Esophagus squamous epithelium (tissue), 5 donors: ENCODE data around the gene SPATA19. TPM values are rescaled to one million over a fixed set of nuclear protein-coding genes. Genes with fewer than 3 reads are reported as not detected.

ENCODE experiments used
- DNase-seq: peaks from one replicate; lab custom pipeline; 2025; lab: John Stamatoyannopoulos, UW
- H3K27ac ChIP-seq, 4 donors: fragments of 200-600 bp; sonication (generic); one replicate each; pipeline ENCODE4 v1.5.1; 2016 to 2019; ENCODE audit warnings: mild to moderate bottlenecking in 1 of 4
- H3K27me3 ChIP-seq, 4 donors: fragments of 200-600 bp; sonication (generic); 1 replicate in 3 of 4; 2 replicates in 1 of 4; pipeline versions ENCODE4 v1.5.1 to v1.6.0; 2017 to 2021; ENCODE audit warnings: antibody characterized with exemption in 1 of 4
- H3K36me3 ChIP-seq, 3 donors: fragments of 200-600 bp; sonication (generic); one replicate each; pipeline ENCODE4 v1.5.1; 2016 to 2019
- H3K4me1 ChIP-seq, 3 donors: fragments of 200-600 bp; sonication (generic); one replicate each; pipeline ENCODE4 v1.5.1; 2017 to 2019
- H3K4me3 ChIP-seq, 4 donors: fragments of 200-600 bp; sonication (generic); 1 replicate in 3 of 4; 2 replicates in 1 of 4; pipeline ENCODE4 v1.5.1; 2016 to 2019; ENCODE audit warnings: mild to moderate bottlenecking in 2 of 4, moderate library complexity in 1 of 4
- H3K9me3 ChIP-seq, 3 donors: fragments of 200-600 bp; sonication (generic); one replicate each; pipeline ENCODE4 v1.5.1; 2016 to 2019
- POLR2A ChIP-seq, 4 donors: fragments of 450-650 bp; IDR thresholded peaks; one replicate each; pipeline ENCODE4 v1.6.1; 2017; ENCODE audit warnings: antibody characterized with exemption in 4 of 4, mild to moderate bottlenecking in 4 of 4, moderate library complexity in 3 of 4
- WGBS, 2 donors: methylation state at CpG; one replicate each; pipeline ENCODE4 v1.1.5; 2018; 5-methylcytosine and 5-hydroxymethylcytosine counted together
- intact Hi-C: fragments of 100-400 bp; cut with DNase I; formaldehyde crosslinking; loops from one replicate; pipeline ENCODE4 v1.15.0; 2022
- total RNA-seq, 4 donors: library from RNA; depleted of rRNA; stranded (reverse); fragments of >200 nt; gene quantifications; one replicate each; pipeline ENCODE4 v1.1.0, GENCODE V29; 2016
- TF ChIP-seq, protein P1 (sequence below), 6 experiments: fragments of 450-650 bp in 4 of 6; fragments of 200-600 bp in 2 of 6; sonication (generic) in 2 of 6; IDR thresholded peaks; one replicate each; pipeline ENCODE4 v1.5.1; 2016 to 2019; ENCODE audit warnings: antibody characterized with exemption in 6 of 6, mild to moderate bottlenecking in 4 of 6, moderate library complexity in 4 of 6
- donor health status: DM: yes; HTN: yes; CAD: no.

Gene SPATA19
- total RNA-seq, 4 donors from 2014 or later, result not detected

DNA sequence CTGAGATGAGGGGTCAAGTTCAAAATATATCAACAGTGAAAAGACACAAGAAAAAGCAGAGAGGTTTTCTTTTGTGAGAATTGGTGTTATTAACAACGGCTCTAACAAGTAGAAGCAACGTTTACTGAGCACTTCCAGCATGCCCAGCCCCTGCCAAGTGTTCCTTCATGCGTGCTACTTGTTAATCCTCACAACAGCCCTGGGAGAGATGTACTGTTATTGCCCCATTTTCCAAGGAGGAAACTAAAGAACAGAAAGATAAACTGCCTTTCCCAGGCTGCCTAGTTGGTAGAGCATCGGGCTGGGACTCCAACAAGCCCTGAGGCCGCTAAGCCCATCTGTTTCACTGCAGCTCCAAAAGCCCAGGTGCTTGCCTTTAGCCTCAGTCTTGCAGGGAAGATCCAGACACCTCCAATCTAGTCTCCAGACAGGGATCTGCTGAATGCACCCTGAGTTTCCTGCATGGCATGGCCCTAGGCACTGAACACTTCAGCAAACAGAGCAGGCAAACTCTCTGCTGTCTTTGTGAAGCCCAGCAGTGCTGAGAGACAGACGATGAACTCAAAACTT is 25.5 kb downstream of the SPATA19 start:
- no peaks in the 10 kb centered on the region for H3K9me3 ChIP-seq
- no peak overlapping the region for H3K4me3 ChIP-seq
- DNase-seq, result no peak
- H3K4me1 ChIP-seq, result peaks cover 0 to 18% (median 0%) of the 10 kb centered on the region in 3 donors
- TF ChIP-seq POLR2A (IDR thresholded peaks at IDR 0.05), result no peak
- TF ChIP-seq, protein P1, sequence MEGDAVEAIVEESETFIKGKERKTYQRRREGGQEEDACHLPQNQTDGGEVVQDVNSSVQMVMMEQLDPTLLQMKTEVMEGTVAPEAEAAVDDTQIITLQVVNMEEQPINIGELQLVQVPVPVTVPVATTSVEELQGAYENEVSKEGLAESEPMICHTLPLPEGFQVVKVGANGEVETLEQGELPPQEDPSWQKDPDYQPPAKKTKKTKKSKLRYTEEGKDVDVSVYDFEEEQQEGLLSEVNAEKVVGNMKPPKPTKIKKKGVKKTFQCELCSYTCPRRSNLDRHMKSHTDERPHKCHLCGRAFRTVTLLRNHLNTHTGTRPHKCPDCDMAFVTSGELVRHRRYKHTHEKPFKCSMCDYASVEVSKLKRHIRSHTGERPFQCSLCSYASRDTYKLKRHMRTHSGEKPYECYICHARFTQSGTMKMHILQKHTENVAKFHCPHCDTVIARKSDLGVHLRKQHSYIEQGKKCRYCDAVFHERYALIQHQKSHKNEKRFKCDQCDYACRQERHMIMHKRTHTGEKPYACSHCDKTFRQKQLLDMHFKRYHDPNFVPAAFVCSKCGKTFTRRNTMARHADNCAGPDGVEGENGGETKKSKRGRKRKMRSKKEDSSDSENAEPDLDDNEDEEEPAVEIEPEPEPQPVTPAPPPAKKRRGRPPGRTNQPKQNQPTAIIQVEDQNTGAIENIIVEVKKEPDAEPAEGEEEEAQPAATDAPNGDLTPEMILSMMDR (IDR thresholded peaks at IDR 0.05), result no peak
- WGBS, 2 donors, result 21 to 43% methylated on average over 5 to 6 of the region's 6 CpGs
- intact Hi-C loops, result no loop called here
- H3K36me3 ChIP-seq, result no peaks in the 10 kb centered on the region
- no peak overlapping the region for H3K27ac ChIP-seq
- peaks cover 0 to 35% (median 0%) of the 10 kb centered on the region in 4 donors for H3K27me3 ChIP-seq

- intact Hi-C loops, result no loop called here
- no peak overlapping the region for H3K4me3 ChIP-seq
- no peak for DNase-seq
- peaks cover 0 to 18% (median 0%) of the 10 kb centered on the region in 3 donors for H3K4me1 ChIP-seq
- TF ChIP-seq, protein P1 (IDR thresholded peaks at IDR 0.05), result no peak
- no peak for TF ChIP-seq POLR2A (IDR thresholded peaks at IDR 0.05)
- 71 to 79% methylated on average over 5 to 9 of the region's 10 CpGs for WGBS, 2 donors
- H3K9me3 ChIP-seq, result no peaks in the 10 kb centered on the region
- H3K27ac ChIP-seq, result no peak overlapping the region
- no peaks in the 10 kb centered on the region for H3K36me3 ChIP-seq
- H3K27me3 ChIP-seq, result peaks cover 0 to 40% (median 0%) of the 10 kb centered on the region in 4 donors
These were observed 26.2 kb downstream of the SPATA19 start for GRCh38 chr11:133819114-133819513.

DNA sequence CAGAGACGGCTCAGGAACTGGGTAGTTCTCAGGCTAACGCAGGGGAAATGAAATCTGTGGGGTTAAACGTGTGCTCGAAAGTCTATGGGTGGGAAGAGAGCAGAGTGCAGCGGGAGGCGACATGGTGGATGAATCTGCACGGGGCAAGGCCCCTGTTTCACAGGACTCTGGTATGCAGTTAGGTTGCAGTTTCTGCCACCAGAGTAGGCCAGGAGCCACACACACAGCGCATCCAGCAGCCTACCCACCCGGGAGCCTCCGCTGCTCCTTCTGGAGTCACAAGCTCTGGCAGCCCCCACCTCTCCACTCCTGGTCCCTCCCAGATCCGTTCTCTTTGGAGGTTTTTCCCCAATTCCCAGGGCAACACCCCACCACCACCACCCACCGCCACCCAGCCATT is 27.0 kb downstream of the SPATA19 start:
- no peak for DNase-seq
- TF ChIP-seq, protein P1 (IDR thresholded peaks at IDR 0.05), result no peak
- TF ChIP-seq POLR2A (IDR thresholded peaks at IDR 0.05), result no peak
- Histone ChIP-seq H3K4me3 (no peak overlapping the region), H3K27me3 (peaks cover 0 to 40% (median 0%) of the 10 kb centered on the region in 4 donors), H3K36me3 (no peaks in the 10 kb centered on the region), H3K27ac (no peak overlapping the region), H3K9me3 (no peaks in the 10 kb centered on the region), H3K4me1 (peaks cover 0 to 18% (median 0%) of the 10 kb centered on the region in 3 donors)
- intact Hi-C loops, result no loop called here
- WGBS, 2 donors, result 80 to 82% methylated on average over 11 of the region's 12 CpGs

GRCh38 chr11:133817449-133817848 is 27.9 kb downstream of the SPATA19 start:
- Histone ChIP-seq H3K27ac (no peak overlapping the region), H3K9me3 (no peaks in the 10 kb centered on the region), H3K36me3 (no peaks in the 10 kb centered on the region), H3K4me1 (peaks cover 0 to 18% (median 0%) of the 10 kb centered on the region in 3 donors), H3K4me3 (no peak overlapping the region), H3K27me3 (peaks cover 0 to 46% (median 0%) of the 10 kb centered on the region in 4 donors)
- no peak for TF ChIP-seq POLR2A (IDR thresholded peaks at IDR 0.05)
- TF ChIP-seq, protein P1 (IDR thresholded peaks at IDR 0.05), result no peak
- intact Hi-C loops, result no loop called here
- 75 to 100% methylated on average over 1 to 2 of the region's 7 CpGs for WGBS, 2 donors
- DNase-seq, result no peak

DNA sequence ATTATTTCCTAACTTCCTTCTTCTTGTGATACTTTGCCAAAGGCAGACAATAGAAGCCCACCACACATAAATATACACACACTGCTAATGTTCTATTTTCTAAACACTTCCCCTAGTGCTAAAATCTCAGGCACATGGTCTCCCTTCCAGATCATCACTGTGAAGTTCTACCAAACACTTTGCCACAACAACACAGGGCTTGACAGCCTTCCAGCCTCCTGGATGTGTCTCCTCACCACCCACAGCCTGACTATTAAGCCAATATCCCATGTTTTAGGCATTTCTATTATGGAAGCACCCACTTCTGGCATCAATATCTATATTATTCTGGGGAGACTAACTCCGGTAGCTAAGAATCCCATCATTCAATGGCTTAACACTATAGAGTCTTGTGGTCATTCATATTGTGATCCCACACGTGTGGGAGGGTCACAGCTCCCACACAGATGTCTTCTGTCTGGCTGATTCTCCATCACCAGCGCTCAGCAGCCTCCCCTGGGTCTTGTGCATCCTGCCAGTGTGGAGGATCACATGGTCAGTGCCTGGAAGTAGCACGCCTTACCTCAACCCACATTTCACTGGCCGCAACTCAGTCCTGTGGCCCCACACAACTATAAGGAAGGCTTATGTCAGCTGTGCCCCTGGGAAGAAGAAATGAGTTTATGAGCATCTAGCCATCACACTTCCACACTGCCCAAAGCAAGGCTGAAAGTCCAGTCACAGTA is 29.0 kb downstream of the SPATA19 start:
- Histone ChIP-seq H3K4me3 (no peak overlapping the region), H3K27ac (no peak overlapping the region), H3K36me3 (no peaks in the 10 kb centered on the region), H3K4me1 (peaks cover 0 to 18% (median 0%) of the 10 kb centered on the region in 3 donors), H3K27me3 (peaks cover 0 to 41% (median 0%) of the 10 kb centered on the region in 4 donors), H3K9me3 (no peaks in the 10 kb centered on the region)
- no peak for TF ChIP-seq POLR2A (IDR thresholded peaks at IDR 0.05)
- TF ChIP-seq, protein P1 (IDR thresholded peaks at IDR 0.05), result no peak
- WGBS, 2 donors, result 45 to 70% methylated on average over 2 to 5 of the region's 5 CpGs
- no peak for DNase-seq
- intact Hi-C loops, result no loop called here
